Epithelial cell of proximal tubule (primary cell): Measurements from ENCODE around the gene CYP4F2. TPM values are rescaled to one million over a fixed set of nuclear protein-coding genes. Genes with fewer than 3 reads are reported as not detected.
"Not testable (repeated sequence)": the region's sequence is repeated elsewhere in the genome, so short reads cannot be mapped to it uniquely, and the experiment has no call there.

ENCODE experiments used
- DNase-seq: peaks from one replicate; pipeline ENCODE4 v3.0.0-alpha.2; 2011; ENCODE audit warnings: low read depth
- H3K4me3 ChIP-seq: 2 replicates; pipeline ENCODE4 v1.5.1; 2011; ENCODE audit warnings: low read depth, mild to moderate bottlenecking, low read length
- total RNA-seq: library from RNA; depleted of rRNA; stranded (reverse); fragments of >200 nt; gene quantifications from 2 replicates; pipeline ENCODE4 v1.2.3, GENCODE V29; 2015
- TF ChIP-seq, protein P1 (sequence below): conservative IDR thresholded peaks from 2 replicates; pipeline ENCODE4 v1.5.1; 2012; ENCODE audit warnings: low read depth, mild to moderate bottlenecking, low read length

CYP4F2 gene
- total RNA-seq, 1 donor from 2014 or later, result not detected

DNA sequence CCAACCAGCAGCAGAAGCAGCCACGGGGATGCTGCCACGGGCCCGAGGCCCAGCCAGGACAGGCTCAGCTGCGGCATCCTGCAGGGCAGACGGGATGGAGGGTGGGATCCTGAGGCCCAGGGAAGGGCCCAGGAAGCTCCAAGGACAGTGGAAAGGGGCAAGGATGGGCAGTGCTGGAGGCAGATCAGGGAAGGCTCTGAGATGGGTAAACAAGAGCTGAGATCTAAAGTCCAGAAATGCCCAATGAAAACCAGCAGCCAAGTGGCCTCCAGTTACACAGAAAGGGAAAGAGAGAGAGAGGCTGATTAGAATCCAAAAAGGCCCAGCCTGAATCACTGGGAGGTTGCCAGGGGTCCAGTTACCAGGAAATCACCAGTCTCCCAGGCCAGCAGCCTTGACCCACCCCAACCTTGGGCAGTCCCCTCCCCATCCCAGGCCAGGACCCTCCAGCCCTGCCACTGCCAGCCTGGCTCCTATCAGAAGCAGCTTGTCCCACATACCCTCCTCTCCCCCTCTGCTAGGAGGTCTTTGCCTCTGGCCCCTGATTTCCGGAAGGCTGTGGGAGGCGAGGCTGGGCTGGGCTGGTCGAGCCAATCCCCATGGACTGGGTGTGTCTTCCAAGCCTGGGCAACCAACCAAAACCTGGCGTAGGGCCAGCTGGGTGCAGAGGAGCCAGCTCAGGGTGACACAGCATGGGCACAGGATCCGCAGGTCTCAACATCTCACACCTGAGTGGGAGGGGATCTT, 36.6 kb upstream of the CYP4F2 start, which contains the start of gene CYP4F11:
Gene CYP4F11, minus strand, starts transcription at position 198 of the 747 bp plus-strand sequence. Its CDS starts 121 bp downstream, at position 77.
- peak; percentile 30 for DNase-seq
- H3K4me3 ChIP-seq, result peak within 1 kb of the TSS; percentile 38

DNA sequence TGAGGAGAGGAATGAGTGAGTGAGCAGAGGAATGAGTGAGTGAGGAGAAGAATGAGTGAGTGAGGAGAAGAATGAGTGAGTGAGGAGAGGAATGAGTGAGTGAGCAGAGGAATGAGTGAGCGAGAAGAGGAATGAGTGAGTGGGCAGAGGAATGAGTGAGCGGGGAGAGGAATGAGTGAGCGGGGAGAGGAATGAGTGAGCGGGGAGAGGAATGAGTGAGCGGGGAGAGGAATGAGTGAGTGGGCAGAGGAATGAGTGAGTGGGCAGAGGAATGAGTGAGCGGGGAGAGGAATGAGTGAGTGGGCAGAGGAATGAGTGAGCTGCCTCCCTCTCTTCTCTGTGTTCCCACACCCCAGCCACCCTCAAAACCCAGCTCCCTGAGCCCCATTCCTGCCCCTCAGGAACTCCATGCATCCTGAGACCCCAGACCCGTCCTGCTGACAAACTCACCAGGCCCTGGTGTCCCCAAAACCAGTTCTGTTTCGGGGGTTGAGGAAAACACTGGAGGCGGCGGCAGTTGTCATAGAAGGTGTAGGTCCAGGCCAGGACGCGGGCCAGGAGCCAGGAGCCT, 36.0 kb upstream of the CYP4F2 start:
- not testable (repeated sequence) for DNase-seq
- H3K4me3 ChIP-seq, result peak overlapping the region; percentile 38

More for the DNA sequence above, 36.6 kb upstream of the CYP4F2 start, which contains the start of gene CYP4F11:
- TF ChIP-seq, protein P1, sequence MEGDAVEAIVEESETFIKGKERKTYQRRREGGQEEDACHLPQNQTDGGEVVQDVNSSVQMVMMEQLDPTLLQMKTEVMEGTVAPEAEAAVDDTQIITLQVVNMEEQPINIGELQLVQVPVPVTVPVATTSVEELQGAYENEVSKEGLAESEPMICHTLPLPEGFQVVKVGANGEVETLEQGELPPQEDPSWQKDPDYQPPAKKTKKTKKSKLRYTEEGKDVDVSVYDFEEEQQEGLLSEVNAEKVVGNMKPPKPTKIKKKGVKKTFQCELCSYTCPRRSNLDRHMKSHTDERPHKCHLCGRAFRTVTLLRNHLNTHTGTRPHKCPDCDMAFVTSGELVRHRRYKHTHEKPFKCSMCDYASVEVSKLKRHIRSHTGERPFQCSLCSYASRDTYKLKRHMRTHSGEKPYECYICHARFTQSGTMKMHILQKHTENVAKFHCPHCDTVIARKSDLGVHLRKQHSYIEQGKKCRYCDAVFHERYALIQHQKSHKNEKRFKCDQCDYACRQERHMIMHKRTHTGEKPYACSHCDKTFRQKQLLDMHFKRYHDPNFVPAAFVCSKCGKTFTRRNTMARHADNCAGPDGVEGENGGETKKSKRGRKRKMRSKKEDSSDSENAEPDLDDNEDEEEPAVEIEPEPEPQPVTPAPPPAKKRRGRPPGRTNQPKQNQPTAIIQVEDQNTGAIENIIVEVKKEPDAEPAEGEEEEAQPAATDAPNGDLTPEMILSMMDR, result no peak

- DNase-seq, result no peak
- no peak overlapping the region for H3K4me3 ChIP-seq
- TF ChIP-seq, protein P1, result no peak
These were observed 30.4 kb upstream of the CYP4F2 start for GRCh38 chr19:15928321-15928720.

GRCh38 chr19:15926484-15926883, 28.6 kb upstream of the CYP4F2 start:
- no peak for DNase-seq
- TF ChIP-seq, protein P1, result no peak
- no peak overlapping the region for H3K4me3 ChIP-seq

- TF ChIP-seq, protein P1, result no peak
- no peak overlapping the region for H3K4me3 ChIP-seq
- no peak for DNase-seq
These were observed 25.8 kb upstream of the CYP4F2 start for GRCh38 chr19:15923702-15924101.

DNA sequence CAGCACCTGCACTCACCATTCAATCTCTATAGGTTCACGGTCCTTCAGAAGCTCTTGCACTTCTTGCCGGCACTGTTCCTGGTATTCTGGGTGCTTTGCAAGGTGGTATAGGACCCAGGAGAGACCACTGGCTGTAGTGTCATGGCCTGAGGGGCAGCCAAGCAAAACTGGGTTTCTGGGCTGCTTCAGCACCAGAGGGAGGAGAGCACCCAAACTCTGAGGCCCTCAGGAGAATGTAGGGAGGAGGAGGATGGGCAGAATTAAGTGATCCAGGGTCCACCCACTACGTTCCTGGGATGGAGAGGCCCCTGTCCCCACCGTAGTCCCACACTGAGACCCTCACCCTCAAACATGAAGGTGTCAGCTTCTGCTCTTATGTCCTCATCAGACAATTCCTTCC, 24.1 kb upstream of the CYP4F2 start:
- TF ChIP-seq, protein P1, result no peak
- H3K4me3 ChIP-seq, result no peak overlapping the region
- no peak for DNase-seq

- no peak overlapping the region for H3K4me3 ChIP-seq
- TF ChIP-seq, protein P1, result no peak
- DNase-seq, result no peak
These were observed 21.4 kb upstream of the CYP4F2 start for GRCh38 chr19:15919243-15919642.
